IMR-90 (cell line): Measurements from ENCODE around the gene H1-8. TPM values are rescaled to one million over a fixed set of nuclear protein-coding genes. Genes with fewer than 3 reads are reported as not detected.

Source experiments
- ATAC-seq: fragments of 200-7000 bp; cut with Tn5 transposase; 2 replicates; pipeline ENCODE4 v1.9.1; 2020; ENCODE audit warnings: low read depth, mild to moderate bottlenecking, moderate library complexity
- BruUV-seq: library from RNA; stranded (reverse); fragments of 400-500 nt; replicated peaks from 2 replicates; lab custom pipeline; 2021; lab: Mats Ljungman, UMichigan
- CTCF ChIA-PET: fragments of 300-600 bp; formaldehyde crosslinking; extraction: SDS; loops from one replicate; lab custom pipeline; 2021; ENCODE audit warnings: antibody characterized with exemption; lab: Yijun Ruan, JAX
- POLR2A ChIA-PET: fragments of 300-600 bp; sonication (Branson Sonifier 250); formaldehyde crosslinking; loops from one replicate; lab custom pipeline; 2022; ENCODE audit warnings: antibody characterized with exemption; ENCODE audit not compliant: unreplicated experiment; lab: Charles Lee
- DNase-seq: peaks from one replicate; pipeline ENCODE4 v3.0.0; 2013
- H2AFZ ChIP-seq: replicated peaks from 2 replicates; pipeline ENCODE3; 2013; ENCODE audit warnings: low read length, mild to moderate bottlenecking; ENCODE audit not compliant: poor library complexity
- H2AK5ac ChIP-seq: 2 replicates; pipeline ENCODE4 v1.6.1; 2013; ENCODE audit warnings: low read depth, low read length, inconsistent platforms
- H2AK9ac ChIP-seq: replicated peaks from 2 replicates; pipeline ENCODE3; 2013; ENCODE audit warnings: mild to moderate bottlenecking, low read depth, low read length, moderate library complexity; ENCODE audit not compliant: poor library complexity
- H2BK120ac ChIP-seq: 2 replicates; pipeline ENCODE4 v1.6.1; 2013; ENCODE audit warnings: low read depth, low read length, inconsistent platforms
- H2BK15ac ChIP-seq: 3 replicates; pipeline ENCODE4 v1.6.1; 2013; ENCODE audit warnings: low read depth, low read length, inconsistent platforms
- H2BK20ac ChIP-seq: 2 replicates; pipeline ENCODE4 v1.6.1; 2013; ENCODE audit warnings: low read depth, mild to moderate bottlenecking, inconsistent platforms, low read length, moderate library complexity
- H2BK5ac ChIP-seq: 2 replicates; pipeline ENCODE4 v1.6.1; 2013; ENCODE audit warnings: mild to moderate bottlenecking, low read depth, low read length, inconsistent platforms; ENCODE audit not compliant: poor library complexity, severe bottlenecking
- H3K14ac ChIP-seq: replicated peaks from 2 replicates; pipeline ENCODE4 v1.6.1; 2013; ENCODE audit warnings: low read depth, low read length, inconsistent platforms
- H3K18ac ChIP-seq: 2 replicates; pipeline ENCODE4 v1.6.1; 2013; ENCODE audit warnings: low read depth, low read length, control low read depth
- H3K23ac ChIP-seq: 2 replicates; pipeline ENCODE4 v1.6.1; 2013; ENCODE audit warnings: low read depth, low read length, inconsistent platforms
- H3K27ac ChIP-seq: 2 replicates; pipeline ENCODE4 v1.5.1; 2013; ENCODE audit warnings: mild to moderate bottlenecking, control low read depth, low read length; ENCODE audit not compliant: insufficient read depth
- H3K27me3 ChIP-seq: 2 replicates; pipeline ENCODE4 v1.6.1; 2013; ENCODE audit warnings: low read length; ENCODE audit not compliant: control insufficient read depth, insufficient read depth
- H3K36me3 ChIP-seq: 2 replicates; pipeline ENCODE4 v1.6.1; 2013; ENCODE audit warnings: low read length, mixed read lengths; ENCODE audit not compliant: control insufficient read depth, insufficient read depth
- H3K4ac ChIP-seq: 2 replicates; pipeline ENCODE4 v1.6.1; 2013; ENCODE audit warnings: low read depth, low read length, inconsistent platforms
- H3K4me1 ChIP-seq: 2 replicates; pipeline ENCODE4 v1.6.1; 2013; ENCODE audit warnings: low read length, mixed read lengths; ENCODE audit not compliant: control insufficient read depth, insufficient read depth
- H3K4me2 ChIP-seq: 2 replicates; pipeline ENCODE4 v1.6.1; 2013; ENCODE audit warnings: low read depth, mild to moderate bottlenecking, control low read depth, low read length, moderate library complexity
- H3K4me3 ChIP-seq: 2 replicates; pipeline ENCODE4 v1.5.1; 2013; ENCODE audit warnings: low read depth, mild to moderate bottlenecking, control low read depth, low read length, moderate library complexity; ENCODE audit not compliant: insufficient read depth
- H3K56ac ChIP-seq: 2 replicates; pipeline ENCODE4 v1.6.1; 2013; ENCODE audit warnings: low read length, inconsistent platforms; ENCODE audit not compliant: insufficient read depth; ENCODE audit errors: extremely low read depth
- H3K79me1 ChIP-seq, 2 experiments: 2 replicates each; pipeline ENCODE4 v1.6.1; 2013; ENCODE audit warnings: low read length in 2 of 2, inconsistent platforms in 1 of 2, low read depth in 1 of 2
- H3K9ac ChIP-seq: 2 replicates; pipeline ENCODE4 v1.6.1; 2013; ENCODE audit warnings: low read depth, low read length, control low read depth
- H3K9me1 ChIP-seq: 2 replicates; pipeline ENCODE4 v1.6.1; 2013; ENCODE audit warnings: low read length, inconsistent platforms; ENCODE audit not compliant: insufficient read depth
- H3K9me3 ChIP-seq: 2 replicates; pipeline ENCODE4 v1.6.1; 2013; ENCODE audit warnings: low read length; ENCODE audit not compliant: control insufficient read depth, insufficient read depth
- H4K20me1 ChIP-seq: 2 replicates; pipeline ENCODE4 v1.6.1; 2013; ENCODE audit warnings: low read length, inconsistent platforms; ENCODE audit not compliant: insufficient read depth
- H4K5ac ChIP-seq: 2 replicates; pipeline ENCODE4 v1.6.1; 2013; ENCODE audit warnings: mild to moderate bottlenecking, low read depth, low read length, control low read depth
- H4K8ac ChIP-seq, 2 experiments: 2 replicates each; pipeline ENCODE4 v1.6.1; 2013; ENCODE audit warnings: low read depth in 2 of 2, low read length in 2 of 2, control low read depth in 1 of 2, inconsistent platforms in 1 of 2
- H4K91ac ChIP-seq: 2 replicates; pipeline ENCODE4 v1.6.1; 2013; ENCODE audit warnings: low read depth, low read length, inconsistent platforms; ENCODE audit not compliant: insufficient read depth
- BHLHE40 ChIP-seq: fragments of 150-350 bp; IDR thresholded peaks from 2 replicates; pipeline ENCODE4 v1.6.1; 2016; ENCODE audit warnings: mild to moderate bottlenecking, low read depth, low read length
- CEBPB ChIP-seq: IDR thresholded peaks from 2 replicates; pipeline ENCODE4 v1.6.1; 2012; ENCODE audit warnings: low read depth, low read length, improper control_type of control experiment
- CHD1 ChIP-seq: IDR thresholded peaks from 2 replicates; pipeline ENCODE4 v1.6.1; 2012; ENCODE audit warnings: low read depth, low read length, improper control_type of control experiment
- CTCF ChIP-seq: conservative IDR thresholded peaks from 2 replicates; pipeline ENCODE4 v1.5.1; 2012; ENCODE audit warnings: mild to moderate bottlenecking, low read depth, low read length, improper control_type of control experiment
- ELK1 ChIP-seq: fragments of 150-350 bp; IDR thresholded peaks from 2 replicates; pipeline ENCODE4 v1.6.1; 2016; ENCODE audit warnings: low read depth, mild to moderate bottlenecking, low read length, moderate library complexity, borderline replicate concordance
- FOS ChIP-seq: fragments of 150-350 bp; IDR thresholded peaks from 2 replicates; pipeline ENCODE4 v1.6.1; 2016; ENCODE audit warnings: low read depth, low read length
- MAFK ChIP-seq: IDR thresholded peaks from 2 replicates; pipeline ENCODE4 v1.6.1; 2012; ENCODE audit warnings: low read depth, low read length, improper control_type of control experiment
- MAZ ChIP-seq: IDR thresholded peaks from 2 replicates; pipeline ENCODE4 v1.6.1; 2012; ENCODE audit warnings: low read depth, mild to moderate bottlenecking, low read length, improper control_type of control experiment, moderate library complexity, borderline replicate concordance
- MXI1 ChIP-seq: IDR thresholded peaks from 2 replicates; pipeline ENCODE4 v1.6.1; 2012; ENCODE audit warnings: low read depth, mild to moderate bottlenecking, low read length, moderate library complexity, borderline replicate concordance
- NFE2L2 ChIP-seq: fragments of 150-350 bp; IDR thresholded peaks from 2 replicates; pipeline ENCODE4 v1.6.1; 2016; ENCODE audit warnings: low read depth, mild to moderate bottlenecking, low read length
- POLR2A ChIP-seq: IDR thresholded peaks from 2 replicates; pipeline ENCODE4 v1.6.1; 2012; ENCODE audit warnings: mild to moderate bottlenecking, low read depth, low read length
- RAD21 ChIP-seq: IDR thresholded peaks from 2 replicates; pipeline ENCODE4 v1.6.1; 2012; ENCODE audit warnings: low read length, improper control_type of control experiment
- RCOR1 ChIP-seq: IDR thresholded peaks from 2 replicates; pipeline ENCODE4 v1.6.1; 2012; ENCODE audit warnings: mild to moderate bottlenecking, low read length, improper control_type of control experiment; ENCODE audit not compliant: insufficient replicate concordance
- RFX5 ChIP-seq: IDR thresholded peaks from 2 replicates; pipeline ENCODE4 v1.8.0; 2012; ENCODE audit warnings: low read depth, mild to moderate bottlenecking, low read length, moderate library complexity
- SMC3 ChIP-seq: fragments of 150-350 bp; IDR thresholded peaks from 2 replicates; pipeline ENCODE4 v1.6.1; 2016; ENCODE audit warnings: low read depth, mild to moderate bottlenecking, antibody characterized with exemption, low read length, moderate library complexity
- USF2 ChIP-seq: fragments of 150-350 bp; IDR thresholded peaks from 2 replicates; pipeline ENCODE4 v1.6.1; 2017; ENCODE audit warnings: mild to moderate bottlenecking, antibody characterized with exemption, low read length, low read depth
- WGBS, 2 experiments: methylation state at CpG; one replicate each; pipeline versions ENCODE4 v1.1.5 to v1.1.7; 2013; ENCODE audit warnings: missing lambda C conversion rate in 2 of 2; ENCODE audit not compliant: insufficient read length in 1 of 2; ENCODE audit errors: extremely low coverage in 2 of 2; 5-methylcytosine and 5-hydroxymethylcytosine counted together
- dilution Hi-C: fragments of 300-500 bp; cut with HindIII; formaldehyde crosslinking; loops from one replicate; pipeline ENCODE4 v1.14.3; 2018; ENCODE audit warnings: low sequenced_read_pairs; ENCODE audit not compliant: unreplicated experiment
- in situ Hi-C: fragments of 300-500 bp; cut with MboI; formaldehyde crosslinking; loops from 3 replicates; pipeline ENCODE4 v1.14.3; 2019; ENCODE audit warnings: low sequenced_read_pairs, inconsistent platforms, mixed read lengths
- intact Hi-C: fragments of 100-400 bp; cut with micrococcal nuclease; formaldehyde crosslinking; loops from 2 replicates; pipeline ENCODE4 v1.10.0; 2022
- polyA plus RNA-seq, 3 experiments: library from polyadenylated mRNA; depleted of rRNA; stranded (reverse); fragments of >200 nt; gene quantifications; 2 replicates each; pipeline ENCODE4 v1.2.3, GENCODE V29; 2012; ENCODE audit warnings: low replicate concordance in 1 of 3
- total RNA-seq: library from RNA; depleted of rRNA; stranded (reverse); fragments of >200 nt; gene quantifications from 2 replicates; pipeline ENCODE4 v1.2.3, GENCODE V29; 2012

Gene H1-8
- total and polyA plus RNA-seq, 2 of the 4 experiments (the other 2 are of a cell fraction), result not detected

GRCh38 chr3:129505341-129505740, 37.6 kb upstream of the H1-8 start:
- Histone ChIP-seq H4K5ac (no peak overlapping the region), H2BK15ac (no peak overlapping the region), H3K79me1 (no peaks in the 10 kb centered on the region), H3K4me3 (no peak overlapping the region), H4K20me1 (no peaks in the 10 kb centered on the region), H2BK20ac (no peak overlapping the region), H3K4me1 (no peaks in the 10 kb centered on the region), H2AK5ac (no peak overlapping the region), H2BK120ac (no peak overlapping the region), H3K14ac (no peak overlapping the region), H3K9me3 (no peaks in the 10 kb centered on the region), H3K9me1 (peaks cover 12% of the 10 kb centered on the region; the same call in 1 of the 2 replicates), H3K4ac (no peak overlapping the region), H3K56ac (no peak overlapping the region), H3K27me3 (no peaks in the 10 kb centered on the region), H3K36me3 (peaks cover 6% of the 10 kb centered on the region), H3K27ac (no peak overlapping the region), H3K4me2 (no peak overlapping the region), H3K18ac (no peak overlapping the region), H4K91ac (no peak overlapping the region), H2AFZ (no peak overlapping the region), H2AK9ac (no peak overlapping the region), H3K9ac (no peak overlapping the region), H2BK5ac (no peak overlapping the region), H4K8ac (no peak overlapping the region), H3K23ac (no peak overlapping the region)
- BruUV-seq, result no TSS peak
- WGBS, 2 experiments, result 80% methylated on average over 3 of the region's 6 CpGs; no CpG with 5 or more reads in 1 of the 2 experiments
- ATAC-seq (no peak), DNase-seq (no peak)
- intact Hi-C loops (no loop called here), in situ Hi-C loops (no loop called here), dilution Hi-C loops (no loop called here)
- CTCF ChIA-PET, result no interaction called here
- POLR2A ChIA-PET, result no interaction called here
- TF ChIP-seq BHLHE40, result no peak
- TF ChIP-seq MAFK, result no peak
- no peak for TF ChIP-seq POLR2A
- no peak for TF ChIP-seq CTCF
- no peak for TF ChIP-seq ELK1
- TF ChIP-seq FOS, result no peak
- no peak for TF ChIP-seq USF2
- no peak for TF ChIP-seq RCOR1
- TF ChIP-seq CHD1, result no peak
- no peak for TF ChIP-seq RFX5
- no peak for TF ChIP-seq CEBPB
- no peak for TF ChIP-seq MXI1
- no peak for TF ChIP-seq RAD21
- TF ChIP-seq SMC3, result no peak
- no peak for TF ChIP-seq NFE2L2
- no peak for TF ChIP-seq MAZ
